Activated CD8-positive, alpha-beta memory T cell treated with anti-CD3 and anti-CD28 coated beads, Interleukin-2, amount 50 U/mL, for 48 hours (primary cell): ENCODE measurements around the gene RPS25.
"Not testable (repeated sequence)": the region's sequence is repeated elsewhere in the genome, so short reads cannot be mapped to it uniquely, and the experiment has no call there.

ENCODE experiments used
- DNase-seq: peaks from one replicate; pipeline ENCODE4 v3.0.0-alpha.2; 2020

Gene RPS25

DNA sequence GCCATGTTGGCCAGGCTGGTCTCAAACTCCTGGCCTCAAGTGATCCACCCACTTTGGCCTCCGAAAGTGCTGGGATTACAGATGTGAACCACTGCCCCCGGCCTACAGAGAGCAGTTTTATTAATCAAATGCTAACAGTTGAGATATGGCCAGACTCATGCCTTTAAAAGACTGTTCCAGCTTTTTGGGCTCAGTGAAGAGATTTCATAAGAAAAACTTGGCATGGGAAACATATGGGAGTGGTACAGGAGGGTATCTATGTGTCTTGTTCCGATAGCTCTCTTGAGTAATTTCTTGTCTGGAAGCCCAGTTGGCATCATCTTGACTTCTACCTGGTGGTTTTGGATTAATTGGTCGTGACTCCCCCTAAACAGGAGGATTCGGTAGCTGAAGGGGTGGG is 20.7 kb upstream of the RPS25 start:
- no peak for DNase-seq

DNA sequence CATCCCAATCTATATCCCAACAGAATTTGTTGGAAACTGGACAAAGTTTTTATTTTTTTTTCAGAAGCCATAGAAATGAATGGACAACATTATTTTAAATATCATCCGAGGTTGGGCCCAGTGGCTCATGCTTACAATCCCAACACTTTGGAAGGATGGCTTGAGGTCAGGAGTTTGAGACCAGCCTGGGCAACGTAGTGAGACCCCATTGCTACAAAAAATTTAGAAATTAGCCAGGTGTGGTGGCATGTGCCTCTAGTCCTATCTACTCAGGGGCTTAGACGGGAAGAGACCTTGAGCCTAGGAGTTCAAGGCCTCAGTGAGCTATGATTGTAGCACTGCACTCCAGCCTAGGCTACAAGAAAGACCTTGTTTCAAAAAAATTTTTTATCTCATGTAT is 16.7 kb upstream of the RPS25 start:
- no peak for DNase-seq

DNA sequence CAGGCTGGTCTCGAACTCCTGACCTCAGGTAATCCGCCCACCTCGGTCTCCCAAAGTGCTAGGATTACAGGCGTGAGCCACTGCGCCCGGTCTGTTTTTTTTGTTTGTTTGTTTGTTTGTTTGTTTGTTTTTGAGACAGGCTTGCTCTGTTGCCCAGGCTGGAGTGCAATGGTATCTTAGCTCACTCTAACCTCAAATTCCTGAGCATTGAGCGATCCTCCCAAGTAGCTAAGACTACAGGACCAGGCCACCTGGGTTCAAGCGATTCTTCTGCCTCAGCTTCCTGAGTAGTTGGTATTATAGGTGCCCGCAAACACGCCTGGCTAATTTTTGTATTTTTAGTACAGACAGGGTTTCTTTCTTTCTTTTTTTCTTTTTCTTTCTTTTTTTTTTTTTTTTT is 15.3 kb upstream of the RPS25 start:
- not testable (repeated sequence) for DNase-seq

DNA sequence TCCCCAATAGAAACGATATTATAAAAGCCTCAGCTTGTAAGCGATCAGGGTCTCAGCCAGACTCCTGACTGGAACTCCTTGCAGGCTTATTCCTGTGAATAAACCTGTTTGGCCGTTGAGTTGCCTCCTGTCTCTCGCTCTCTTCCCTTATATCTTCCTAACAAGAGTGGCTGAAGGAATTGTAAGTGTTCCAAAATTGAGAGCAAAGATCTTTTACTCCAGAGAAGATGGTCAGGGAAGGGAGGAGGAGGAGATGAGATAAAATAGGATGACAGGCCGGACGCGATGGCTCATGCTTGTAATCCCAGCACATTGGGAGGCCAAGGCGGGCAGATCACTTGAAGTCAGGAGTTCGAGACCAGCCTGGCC is 13.8 kb upstream of the RPS25 start:
- DNase-seq, result no peak

DNA sequence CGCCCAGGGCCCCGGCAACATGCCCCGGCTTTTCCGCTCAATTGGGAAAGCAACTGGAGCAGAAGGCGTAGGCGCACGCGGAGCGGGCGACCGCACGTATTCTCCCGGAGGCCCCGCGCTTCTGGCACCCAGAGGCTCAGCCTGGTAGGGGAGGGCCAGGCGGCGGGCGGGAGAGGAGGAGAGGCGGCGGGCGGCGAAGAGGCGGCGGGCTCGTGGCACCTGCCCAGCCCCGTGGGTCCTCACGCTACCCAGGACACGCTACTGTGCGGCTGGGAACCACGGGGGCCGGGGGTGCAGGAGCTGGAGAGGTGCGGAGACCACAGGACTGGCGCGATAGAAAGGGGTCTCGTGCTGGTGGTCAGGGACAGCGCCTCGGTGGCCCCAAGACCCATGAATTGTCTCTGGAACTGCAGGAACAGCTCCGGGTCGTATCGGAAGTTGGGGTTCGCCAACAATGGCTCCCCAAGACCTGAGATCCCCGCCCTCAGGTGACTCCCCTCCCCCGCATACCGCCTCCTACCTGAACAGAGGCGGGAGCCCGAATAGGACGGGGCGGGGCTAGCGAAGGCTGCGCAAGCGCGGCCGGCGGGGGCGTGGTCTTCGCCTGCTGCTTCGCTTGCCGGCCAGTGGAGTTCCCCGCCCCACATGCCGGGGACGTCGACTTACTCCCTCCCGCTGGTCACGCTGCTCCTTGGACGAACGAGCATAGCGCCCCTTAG is 12.3 kb upstream of the RPS25 start, which contains the start of gene SLC37A4:
Gene SLC37A4 (minus strand): TSS at position 549 of the 719 bp plus-strand sequence.
- DNase-seq, result peak; percentile 100

DNA sequence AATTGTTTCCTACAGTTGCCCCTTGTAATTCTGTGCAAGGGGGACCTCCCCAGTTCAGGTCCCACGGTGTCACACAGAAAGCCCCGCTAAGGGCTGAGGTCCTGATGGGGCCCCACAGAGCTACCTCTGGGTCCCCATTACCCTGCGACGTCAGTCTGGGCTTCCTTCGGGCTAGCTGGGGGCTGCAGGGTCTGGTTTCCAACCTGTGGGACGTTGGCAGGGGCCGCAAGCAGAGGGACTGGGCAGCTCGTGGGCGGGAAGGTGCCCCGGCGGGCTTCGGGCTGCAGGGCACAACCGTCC is 11.8 kb upstream of the RPS25 start:
- DNase-seq, result no peak

DNA sequence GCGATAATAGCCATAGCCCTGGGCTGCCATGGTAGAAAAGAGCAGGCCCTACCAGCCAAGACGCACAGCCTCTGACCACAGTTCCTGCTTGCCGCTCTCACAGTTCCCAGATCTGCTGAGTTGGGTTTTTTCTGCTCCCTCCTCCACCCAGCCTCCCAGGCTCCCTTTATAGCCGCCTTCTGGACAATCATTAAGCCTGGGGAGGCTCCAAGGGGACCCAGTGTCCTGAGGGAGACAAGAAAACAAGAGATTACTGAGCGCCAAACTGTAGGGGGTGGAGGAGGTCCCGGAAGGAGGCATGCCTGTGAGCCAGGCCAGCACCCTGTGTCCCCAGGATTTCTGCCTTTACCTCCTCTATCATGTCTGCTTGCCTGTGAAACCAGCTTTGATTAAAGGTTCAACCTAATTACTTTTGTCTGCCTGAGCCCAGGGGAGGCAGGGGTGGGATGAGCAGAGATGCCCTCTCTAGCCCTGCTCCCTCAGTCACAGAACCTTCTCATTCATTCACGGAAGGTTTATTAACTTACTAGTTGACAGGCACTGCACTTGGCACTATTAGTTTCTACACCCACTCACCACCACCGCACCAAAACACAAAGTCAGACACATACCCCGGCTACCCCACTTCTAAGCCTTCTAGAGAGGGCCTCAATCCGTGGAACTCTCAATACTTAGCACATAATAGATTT is 11.3 kb upstream of the RPS25 start:
- DNase-seq, result no peak

DNA sequence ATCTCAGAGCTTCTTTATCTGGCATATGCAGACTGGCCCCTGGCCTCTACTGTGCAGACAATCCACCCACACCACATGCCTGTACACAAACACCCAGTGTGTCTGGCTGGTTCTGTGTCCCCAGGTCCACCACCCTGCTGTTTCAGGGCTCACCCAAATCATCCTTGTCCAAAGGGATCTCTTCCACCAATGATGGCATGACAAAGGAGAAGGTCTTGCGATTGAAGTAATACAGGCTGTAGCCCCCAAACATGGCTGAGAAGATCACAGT is 10.9 kb upstream of the RPS25 start:
- no peak for DNase-seq

DNA sequence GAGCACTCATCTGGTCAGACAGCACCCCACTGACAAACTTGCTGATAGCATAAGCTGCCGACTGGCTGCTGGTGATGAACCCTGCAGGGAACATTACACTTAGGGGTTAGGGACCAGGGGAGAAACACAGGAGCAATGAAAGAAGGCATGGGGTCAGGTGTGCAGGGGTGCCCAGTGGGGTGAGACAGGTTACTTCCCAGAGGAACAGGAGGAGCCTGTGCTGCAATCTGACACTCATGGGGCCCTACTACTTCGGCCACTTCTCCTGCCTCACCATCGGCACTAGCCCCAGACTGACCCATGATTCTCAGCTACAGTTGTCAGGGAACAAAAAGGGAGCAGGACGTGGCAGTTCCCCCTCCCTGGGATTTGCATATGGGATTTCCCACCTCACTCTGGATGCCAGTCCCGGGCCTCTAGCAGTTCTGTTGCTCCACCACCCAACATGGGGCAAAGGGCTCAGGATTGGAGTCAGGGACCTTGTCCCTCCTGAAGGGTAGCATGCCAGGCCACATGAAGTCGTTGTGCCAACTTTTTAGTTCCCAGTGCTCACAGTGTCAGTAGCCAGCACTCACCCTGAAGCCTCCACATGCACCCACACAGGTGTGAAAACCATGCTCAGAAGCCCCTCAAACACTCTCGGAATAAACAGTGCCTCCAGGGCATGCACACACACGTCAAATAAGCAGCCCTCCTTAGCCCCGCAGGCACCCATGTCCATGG is 10.4 kb upstream of the RPS25 start:
- no peak for DNase-seq

DNA sequence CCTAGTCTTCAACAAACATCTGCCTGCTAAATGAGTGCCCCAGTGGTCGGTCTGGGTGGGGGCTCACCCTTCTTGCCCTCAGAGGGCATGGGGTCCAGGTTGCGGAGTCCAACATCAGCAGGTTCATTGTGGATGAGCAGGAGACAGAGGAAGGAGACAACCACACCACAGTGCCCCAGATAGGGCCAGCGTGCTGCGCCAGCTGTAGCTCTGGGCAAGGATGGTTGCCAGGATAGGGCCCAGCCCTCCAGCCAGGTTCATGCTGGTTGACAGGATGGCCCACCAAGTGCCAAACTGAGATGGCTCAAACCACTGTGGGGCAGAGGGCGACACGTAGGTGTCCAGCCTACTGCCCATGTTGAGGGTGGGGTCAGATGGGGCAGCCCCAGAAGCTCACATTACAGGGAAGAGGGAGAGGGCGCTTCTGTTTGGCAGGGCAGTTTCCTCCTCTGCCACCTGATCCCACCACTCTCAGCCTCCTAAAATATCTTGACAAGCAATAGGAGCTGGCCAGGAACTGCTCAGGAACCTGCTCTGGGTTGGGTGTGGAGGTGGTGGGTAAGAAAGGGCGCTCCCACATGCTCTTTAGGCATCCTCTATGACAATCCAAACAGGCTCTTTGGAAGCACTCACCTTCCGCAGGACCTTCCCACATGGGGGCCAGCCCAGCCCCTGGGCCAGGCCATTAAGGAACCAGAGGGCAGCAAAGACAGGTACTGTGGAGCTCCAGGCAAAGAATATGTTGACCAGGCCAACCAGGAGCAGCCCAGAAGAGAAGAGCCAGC is 9.6 kb upstream of the RPS25 start:
- DNase-seq, result no peak

DNA sequence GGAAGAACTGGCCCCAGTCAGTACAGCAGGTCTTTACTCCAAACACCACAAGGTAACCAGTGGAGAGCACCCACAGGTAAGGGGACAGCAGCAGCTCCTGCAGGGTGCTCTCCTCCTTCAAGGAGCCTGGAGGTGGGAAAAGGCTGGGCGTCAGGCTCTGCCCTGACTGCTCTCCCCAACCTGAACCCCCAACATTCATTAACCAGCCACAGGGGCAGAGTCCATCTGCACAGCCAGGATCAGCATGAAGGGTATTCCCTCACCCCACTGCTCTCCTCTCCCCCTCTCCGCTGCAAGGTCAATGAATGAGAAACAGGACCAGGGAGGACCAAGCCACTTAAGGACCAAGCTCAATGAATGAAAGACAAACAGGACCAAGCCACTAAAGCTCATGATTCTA is 8.8 kb upstream of the RPS25 start:
- no peak for DNase-seq

DNA sequence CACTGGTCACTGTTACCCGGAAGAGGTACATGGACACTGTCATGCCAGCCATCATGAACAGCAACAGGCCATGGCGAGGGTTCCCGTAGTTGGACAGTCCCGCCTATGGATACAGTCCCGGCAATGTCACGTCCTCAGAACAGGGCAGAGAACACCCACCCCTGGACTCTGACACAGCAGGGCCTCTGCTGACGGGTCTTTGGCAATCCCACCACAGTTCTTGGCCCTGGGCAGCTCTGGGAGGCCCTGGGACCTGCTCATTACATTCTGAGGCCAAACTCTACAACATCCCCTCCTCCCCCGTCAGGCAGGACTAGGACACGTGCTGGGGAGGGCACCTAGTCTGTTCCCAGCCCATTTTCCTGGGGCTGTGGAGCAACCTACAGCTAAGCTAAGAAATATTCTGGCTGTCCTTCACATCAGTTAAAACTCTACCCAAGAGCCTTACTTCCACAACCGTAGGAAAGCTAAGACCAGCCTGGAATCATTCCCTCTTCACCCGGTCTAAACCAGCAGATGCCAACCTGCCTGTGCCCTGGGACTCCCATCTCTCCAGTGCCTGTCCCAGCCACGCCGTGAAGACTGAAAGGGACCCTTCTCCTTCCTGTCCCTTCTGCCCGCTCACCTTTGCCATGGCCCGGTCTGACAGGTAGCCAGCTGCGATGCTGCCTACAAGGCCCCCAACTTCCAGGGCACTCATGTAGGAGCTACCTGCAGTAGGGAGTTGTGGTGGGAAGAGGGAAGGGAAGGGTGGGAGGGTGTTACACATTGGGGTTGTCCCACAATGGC is 8.0 kb upstream of the RPS25 start:
- no peak for DNase-seq

DNA sequence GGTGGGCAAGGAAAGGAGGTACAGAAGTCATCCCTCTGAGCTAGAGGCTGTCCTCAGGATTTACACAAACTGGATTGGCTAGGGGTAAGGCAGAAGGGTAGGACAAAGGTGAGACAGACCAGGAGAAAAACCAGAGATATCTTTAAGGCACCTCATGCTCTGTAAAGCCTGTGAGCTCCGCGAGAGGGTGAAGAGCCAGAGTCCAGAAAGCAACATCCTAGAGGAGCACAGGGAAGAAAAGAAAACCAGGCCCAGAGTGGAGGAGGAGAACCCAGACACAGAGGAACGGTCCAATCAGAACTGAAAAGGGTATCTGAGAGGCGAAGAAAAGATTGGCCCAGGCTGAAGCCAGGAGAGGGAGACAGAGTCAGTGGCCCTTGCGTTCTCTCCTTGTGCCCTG is 7.4 kb upstream of the RPS25 start:
- no peak for DNase-seq

DNA sequence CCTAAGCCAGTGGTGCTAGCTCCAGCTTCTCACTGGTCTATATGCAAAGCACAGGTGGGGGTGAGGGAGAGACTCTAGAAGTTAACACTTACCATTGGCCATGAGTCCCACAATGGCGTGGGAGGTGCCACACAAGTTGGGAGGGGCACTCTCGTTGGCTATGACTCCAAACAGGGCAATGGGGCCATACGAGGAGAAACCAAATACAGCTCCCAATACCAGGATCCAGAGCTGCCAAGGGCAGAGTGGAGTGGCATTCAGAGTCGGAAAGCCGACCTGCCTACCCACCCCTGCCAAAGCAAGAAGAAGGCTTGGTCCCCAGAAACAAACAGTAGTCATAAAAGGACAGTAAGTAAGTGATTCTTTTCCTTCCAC is 6.9 kb upstream of the RPS25 start:
- DNase-seq, result no peak

DNA sequence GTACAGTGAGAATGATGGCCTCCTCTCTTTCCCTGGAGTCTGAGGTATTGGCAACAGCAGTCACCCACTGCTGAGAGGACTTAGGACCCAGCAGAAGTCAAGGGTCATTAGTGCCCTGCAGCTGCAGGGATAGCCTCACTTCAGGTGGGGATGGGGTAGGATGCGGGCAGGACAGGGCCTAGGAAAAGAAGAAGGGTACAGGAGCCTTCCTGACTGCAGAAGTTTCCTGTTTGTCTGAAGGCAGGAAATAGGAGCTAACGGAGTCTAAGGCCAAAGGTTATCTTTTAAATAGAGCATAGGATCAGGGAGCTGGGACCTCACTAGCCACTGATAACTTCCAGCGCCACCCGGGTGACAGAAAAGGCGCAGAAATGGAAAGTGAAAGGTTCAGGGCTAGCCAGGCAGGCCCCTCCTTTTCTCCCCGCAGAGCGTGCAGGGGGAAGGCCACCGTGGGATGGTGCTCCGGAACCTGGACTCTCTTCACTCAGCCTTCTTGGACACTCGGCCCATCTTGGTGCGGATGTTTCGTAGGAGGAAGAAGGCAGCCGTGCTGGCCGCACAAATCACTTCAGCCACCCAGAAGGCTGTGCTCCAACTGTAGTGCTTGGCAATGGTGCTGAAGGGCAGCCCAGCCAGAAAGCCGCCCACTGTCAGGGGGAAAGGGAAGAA is 6.4 kb upstream of the RPS25 start:
- no peak for DNase-seq

DNA sequence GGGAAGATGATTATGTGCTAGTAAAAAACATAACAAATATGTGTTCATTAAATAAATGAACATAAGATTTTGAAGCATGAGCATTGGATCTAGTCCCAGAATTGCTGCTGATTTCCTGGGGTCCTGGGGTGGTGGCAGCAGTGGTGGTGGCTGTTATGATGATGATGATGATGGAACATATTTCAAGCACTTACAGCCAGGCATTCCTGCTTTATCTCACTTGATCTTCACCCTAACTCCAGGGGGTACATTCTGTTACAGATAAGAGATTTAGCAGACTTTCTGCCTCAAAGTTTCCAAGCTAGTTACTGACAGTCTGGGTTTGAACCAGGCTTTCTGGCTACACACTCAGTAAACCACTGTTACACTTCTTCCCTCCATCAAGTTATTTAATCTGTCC is 5.6 kb upstream of the RPS25 start:
- DNase-seq, result no peak

DNA sequence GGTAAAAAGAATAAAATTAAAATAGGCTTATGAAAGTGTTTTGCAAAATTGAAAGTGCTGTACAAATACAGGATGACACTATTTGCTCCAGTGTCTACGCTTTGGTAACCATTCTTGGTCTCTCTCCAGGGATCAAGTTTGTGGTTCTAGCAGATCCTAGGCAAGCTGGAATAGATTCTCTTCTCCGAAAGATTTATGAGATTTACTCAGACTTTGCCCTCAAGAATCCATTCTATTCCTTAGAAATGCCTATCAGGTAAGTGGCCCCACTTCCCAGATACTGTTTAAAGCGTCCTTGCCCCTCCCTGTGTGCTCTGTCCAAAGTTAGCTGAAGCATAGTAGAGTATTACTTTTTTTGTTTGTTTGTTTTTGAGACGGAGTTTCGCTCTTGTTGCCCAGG is 3.5 kb upstream of the RPS25 start:
- DNase-seq, result no peak

DNA sequence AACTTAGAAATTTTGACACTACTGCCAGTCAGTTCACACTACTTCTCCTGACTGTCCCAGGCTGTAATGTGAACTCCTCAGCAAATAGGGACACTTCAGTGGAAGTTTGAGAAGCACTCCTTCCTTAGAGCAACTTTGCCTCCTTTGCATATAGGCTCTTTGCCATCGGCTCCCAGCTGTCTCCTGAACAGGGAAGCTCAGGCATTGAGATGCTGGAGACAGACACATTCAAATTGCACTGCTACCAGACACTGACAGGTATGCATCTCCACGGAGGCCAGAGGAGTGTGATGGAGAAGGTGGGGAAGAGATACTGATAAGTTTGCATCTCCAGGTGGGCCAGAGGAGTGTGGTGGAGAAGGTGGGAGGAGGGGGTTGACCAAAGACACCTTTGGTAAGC is 1.9 kb upstream of the RPS25 start:
- no peak for DNase-seq

DNA sequence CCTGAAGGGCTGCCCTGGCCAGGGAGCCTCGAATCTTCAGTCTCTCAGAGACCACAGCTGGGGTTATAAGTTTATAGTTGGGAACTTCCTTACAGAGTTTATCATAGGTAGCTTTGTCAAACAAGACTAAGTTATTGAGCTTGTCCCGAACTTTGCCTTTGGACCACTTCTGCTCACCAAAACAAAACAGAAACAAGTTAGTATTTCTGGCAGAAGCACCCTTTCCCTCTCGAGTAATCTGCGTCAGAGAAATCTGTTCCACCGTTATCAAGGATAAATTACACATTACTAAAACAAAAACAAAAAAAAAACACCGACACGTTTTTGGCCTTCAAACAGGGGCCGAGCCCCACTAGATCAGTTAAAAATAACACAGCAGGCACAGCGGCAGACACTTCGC is 766 bp downstream of the RPS25 start:
- not testable (repeated sequence) for DNase-seq

DNA sequence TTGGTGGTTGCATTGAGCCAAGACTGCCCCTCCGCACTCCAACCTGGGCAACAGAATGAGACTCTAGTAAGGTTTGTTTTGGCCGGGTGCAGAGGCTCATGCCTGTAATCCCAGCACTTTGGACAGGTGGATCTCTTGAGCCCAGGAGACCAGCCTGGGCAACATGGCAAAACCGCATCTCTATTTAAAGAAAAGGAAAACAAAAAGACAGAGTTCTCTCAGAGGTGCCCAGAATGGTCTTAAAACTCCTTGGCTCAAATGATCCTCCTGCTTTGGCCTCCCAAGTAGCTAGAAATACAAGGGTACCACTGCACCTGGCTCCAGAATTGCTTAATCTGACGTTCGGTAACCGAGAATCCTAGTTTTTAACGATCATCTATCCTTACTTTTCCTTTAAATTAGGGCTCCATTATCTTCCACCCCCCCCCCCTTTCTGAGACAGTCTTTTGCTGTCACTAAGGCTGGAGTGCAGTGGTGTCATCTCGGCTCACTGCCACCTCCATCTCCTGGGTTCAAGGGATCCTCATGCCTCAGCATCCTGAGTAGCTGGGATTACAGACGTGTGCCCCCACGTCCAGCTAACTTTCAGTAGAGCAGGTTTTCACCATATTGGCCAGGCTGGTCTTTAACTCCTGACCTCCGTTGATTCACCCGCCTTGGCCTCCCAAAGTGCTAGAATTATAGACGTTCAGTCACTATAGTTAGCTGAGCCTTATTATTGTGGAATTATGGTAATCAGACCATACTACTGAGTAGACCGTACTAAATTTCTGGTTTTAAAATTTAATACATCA is 1.7 kb downstream of the RPS25 start:
- no peak for DNase-seq

DNA sequence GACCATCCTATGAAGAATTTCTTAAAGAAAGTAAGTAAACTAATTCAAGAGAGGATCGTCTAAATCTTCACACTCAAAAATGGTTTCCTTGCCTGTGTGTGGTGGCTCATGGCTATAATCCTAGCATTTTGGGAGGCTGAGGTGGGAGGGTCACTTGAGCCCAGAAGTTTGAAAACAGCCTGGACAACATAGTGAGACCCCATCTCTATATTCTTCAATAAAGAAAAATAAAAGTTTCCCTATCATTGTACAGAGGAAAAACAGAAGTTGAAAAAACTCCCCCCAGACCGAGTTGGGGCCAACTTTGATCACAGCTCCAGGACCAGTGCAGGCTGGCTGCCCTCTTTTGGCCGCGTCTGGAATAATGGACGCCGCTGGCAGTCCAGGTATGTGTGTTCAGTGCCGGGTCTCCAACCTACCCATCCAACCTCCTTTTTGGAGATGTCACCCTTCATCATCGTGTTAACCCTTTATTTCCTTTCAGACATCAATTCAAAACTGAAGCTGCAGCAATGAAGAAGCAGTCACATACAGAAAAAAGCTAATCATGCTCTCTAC is 3.0 kb downstream of the RPS25 start:
- DNase-seq, result no peak
